ENCODE results near the gene UGT1A7.

The UGT1A7 gene

GRCh38 chr2:233761040-233761769 is 79.5 kb downstream of the UGT1A7 start:
- no peak for DNase-seq (ENCODE audit: low read depth in 2 of 2)

GRCh38 chr2:233764264-233764663 is 82.6 kb downstream of the UGT1A7 start:
- DNase-seq (ENCODE audit: low read depth in 2 of 2): no peak

GRCh38 chr2:233764761-233765160 is 83.1 kb downstream of the UGT1A7 start:
- no peak for DNase-seq (ENCODE audit: low read depth in 2 of 2)

GRCh38 chr2:233766416-233766815 is 84.7 kb downstream of the UGT1A7 start:
- no peak for DNase-seq (ENCODE audit: low read depth in 2 of 2)

GRCh38 chr2:233768076-233768475 is 86.4 kb downstream of the UGT1A7 start:
- DNase-seq (ENCODE audit: low read depth in 2 of 2): no peak

GRCh38 chr2:233769260-233769659 is 87.6 kb downstream of the UGT1A7 start:
- DNase-seq (ENCODE audit: low read depth in 2 of 2): no peak

GRCh38 chr2:233772153-233772552 is 90.5 kb downstream of the UGT1A7 start:
- DNase-seq (ENCODE audit: low read depth in 2 of 2): no peak

- no peak for DNase-seq (ENCODE audit: low read depth in 2 of 2)
Observed at GRCh38 chr2:233772583-233772982, 90.9 kb downstream of the UGT1A7 start.

GRCh38 chr2:233773854-233774253 is 92.2 kb downstream of the UGT1A7 start:
- no peak for DNase-seq (ENCODE audit: low read depth in 2 of 2)

GRCh38 chr2:233775414-233775813 is 93.7 kb downstream of the UGT1A7 start:
- no peak for DNase-seq (ENCODE audit: low read depth in 2 of 2)

- no peak for DNase-seq (ENCODE audit: low read depth in 2 of 2)
Observed at GRCh38 chr2:233778030-233778429, 96.3 kb downstream of the UGT1A7 start, which contains the start of gene MROH2A. TSS of gene MROH2A (plus strand) at chr2:233778330. CDS start at chr2:233779359, 1,029 bp downstream.

- DNase-seq (ENCODE audit: low read depth in 2 of 2): no peak
Observed at GRCh38 chr2:233779722-233780121, 98.0 kb downstream of the UGT1A7 start.

- DNase-seq (ENCODE audit: low read depth in 2 of 2): no peak
Observed at GRCh38 chr2:233780771-233781170, 99.1 kb downstream of the UGT1A7 start.

- DNase-seq (ENCODE audit: low read depth in 2 of 2): no peak
Observed at GRCh38 chr2:233789554-233789953, 107.9 kb downstream of the UGT1A7 start.

- no peak for DNase-seq (ENCODE audit: low read depth in 2 of 2)
Observed at GRCh38 chr2:233791151-233791882, 109.6 kb downstream of the UGT1A7 start.

- no peak for DNase-seq (ENCODE audit: low read depth in 2 of 2)
Observed at GRCh38 chr2:233791883-233792329, 110.2 kb downstream of the UGT1A7 start.

- DNase-seq (ENCODE audit: low read depth in 2 of 2): no peak
Observed at GRCh38 chr2:233792720-233793119, 111.0 kb downstream of the UGT1A7 start.

- no peak for DNase-seq (ENCODE audit: low read depth in 2 of 2)
Observed at GRCh38 chr2:233793465-233794127, 111.9 kb downstream of the UGT1A7 start.

- DNase-seq (ENCODE audit: low read depth in 2 of 2): no peak
Observed at GRCh38 chr2:233794128-233794658, 112.5 kb downstream of the UGT1A7 start.

- DNase-seq (ENCODE audit: low read depth in 2 of 2): no peak
Observed at GRCh38 chr2:233795735-233796171, 114.1 kb downstream of the UGT1A7 start.

GRCh38 chr2:233796254-233796653 is 114.6 kb downstream of the UGT1A7 start:
- DNase-seq (ENCODE audit: low read depth in 2 of 2): no peak
